ENCODE measurements around the gene GATAD2A. TPM values are rescaled to one million over a fixed set of nuclear protein-coding genes. Genes with fewer than 3 reads are reported as not detected.
A peak's percentile ranks its signal among the peaks of the same experiment; 100 is the strongest.

Gene GATAD2A
- total RNA-seq, 2 donors from 2014 or later, result 100 to 126 TPM

GRCh38 chr19:19489804-19490204 lies 84.3 kb downstream of the GATAD2A start:
- Mint-ChIP-seq H3K27ac (peak overlapping the region; percentile 100), H3K27me3 (ENCODE audit: low read depth) (no peaks in the 10 kb centered on the region), H3K36me3 (ENCODE audit: insufficient read depth in 2 of 2) (peaks cover 3 to 13% of the 10 kb centered on the region in 2 donors), H3K9me3 (no peaks in the 10 kb centered on the region), H3K4me1 (ENCODE audit: low read depth) (peaks cover 46% of the 10 kb centered on the region), H3K4me3 (peak overlapping the region; percentile 76 to 81)
- DNase-seq (peak in 1 of 2 donors; percentile 24), ATAC-seq (replicated peaks in 1 of 2) (peak; percentile 5 to 27)

DNA sequence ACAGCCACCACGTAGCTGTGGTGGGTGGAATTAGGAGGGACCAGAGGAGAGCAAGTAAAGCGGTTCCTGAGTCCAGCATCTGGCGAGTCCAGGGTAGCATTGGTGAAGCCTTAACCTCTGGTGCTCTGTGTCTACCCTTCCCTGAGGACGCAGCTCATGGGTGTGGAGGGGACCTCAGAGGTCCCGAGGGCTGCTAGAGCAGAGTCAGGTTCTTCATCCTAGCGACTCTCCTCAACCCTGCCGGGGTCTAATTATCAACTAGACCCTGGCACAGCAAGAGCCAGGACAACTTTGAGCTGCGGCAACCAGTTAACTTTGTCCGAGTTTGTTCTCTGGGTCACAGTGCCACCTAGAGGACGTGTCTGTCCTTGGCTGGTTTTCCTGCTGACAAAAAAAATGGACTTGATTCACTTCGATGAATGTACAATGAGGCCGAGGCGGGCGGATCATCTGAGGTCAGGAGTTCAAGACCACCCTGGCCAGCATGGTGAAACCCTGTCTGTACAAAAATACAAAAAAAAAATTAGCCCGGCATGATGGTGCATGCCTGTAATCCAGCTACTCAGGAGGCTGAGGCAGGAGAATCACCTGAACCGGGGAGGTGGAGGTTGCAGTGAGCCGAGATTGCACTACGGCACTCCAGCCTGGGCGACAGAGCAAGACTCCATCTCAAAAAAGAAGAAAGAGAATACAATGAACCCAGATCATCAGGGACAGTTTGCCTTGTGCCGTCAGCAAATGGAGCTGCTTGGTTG lies 84.9 kb downstream of the GATAD2A start:
- peak overlapping the region; percentile 76 to 81 for H3K4me3 Mint-ChIP-seq
- H3K36me3 Mint-ChIP-seq (ENCODE audit: insufficient read depth in 2 of 2), result peaks cover 4 to 14% of the 10 kb centered on the region in 2 donors
- H3K4me1 Mint-ChIP-seq (ENCODE audit: low read depth), result peaks cover 46% of the 10 kb centered on the region
- H3K27me3 Mint-ChIP-seq (ENCODE audit: low read depth), result no peaks in the 10 kb centered on the region
- peak; percentile 83 for DNase-seq
- peak overlapping the region; percentile 100 for H3K27ac Mint-ChIP-seq
- peak; percentile 19 to 23 for ATAC-seq (replicated peaks in 1 of 2)
- no peaks in the 10 kb centered on the region for H3K9me3 Mint-ChIP-seq

GRCh38 chr19:19491321-19492025 lies 86.0 kb downstream of the GATAD2A start:
- Mint-ChIP-seq H3K9me3 (no peaks in the 10 kb centered on the region), H3K27ac (no peak overlapping the region), H3K4me3 (no peak overlapping the region), H3K36me3 (ENCODE audit: insufficient read depth in 2 of 2) (peaks cover 4 to 16% of the 10 kb centered on the region in 2 donors), H3K27me3 (ENCODE audit: low read depth) (no peaks in the 10 kb centered on the region), H3K4me1 (ENCODE audit: low read depth) (peaks cover 44% of the 10 kb centered on the region)
- ATAC-seq (replicated peaks in 1 of 2) (no peak), DNase-seq (no peak)

- no peaks in the 10 kb centered on the region for H3K27me3 Mint-ChIP-seq (ENCODE audit: low read depth)
- H3K4me1 Mint-ChIP-seq (ENCODE audit: low read depth), result peaks cover 38% of the 10 kb centered on the region
- peaks cover 4 to 19% of the 10 kb centered on the region in 2 donors for H3K36me3 Mint-ChIP-seq (ENCODE audit: insufficient read depth in 2 of 2)
- no peak overlapping the region for H3K27ac Mint-ChIP-seq
- no peaks in the 10 kb centered on the region for H3K9me3 Mint-ChIP-seq
- no peak for ATAC-seq (replicated peaks in 1 of 2)
- DNase-seq, result no peak
- no peak overlapping the region for H3K4me3 Mint-ChIP-seq
These were observed 86.6 kb downstream of the GATAD2A start for GRCh38 chr19:19492026-19492610.

GRCh38 chr19:19493841-19494546 lies 88.5 kb downstream of the GATAD2A start:
- H3K4me3 Mint-ChIP-seq, result no peak overlapping the region
- no peak overlapping the region for H3K27ac Mint-ChIP-seq
- H3K4me1 Mint-ChIP-seq (ENCODE audit: low read depth), result peaks cover 19% of the 10 kb centered on the region
- H3K36me3 Mint-ChIP-seq (ENCODE audit: insufficient read depth in 2 of 2), result peaks cover 4 to 22% of the 10 kb centered on the region in 2 donors
- no peak for DNase-seq
- ATAC-seq (replicated peaks in 1 of 2), result no peak
- no peaks in the 10 kb centered on the region for H3K9me3 Mint-ChIP-seq
- H3K27me3 Mint-ChIP-seq (ENCODE audit: low read depth), result no peaks in the 10 kb centered on the region

DNA sequence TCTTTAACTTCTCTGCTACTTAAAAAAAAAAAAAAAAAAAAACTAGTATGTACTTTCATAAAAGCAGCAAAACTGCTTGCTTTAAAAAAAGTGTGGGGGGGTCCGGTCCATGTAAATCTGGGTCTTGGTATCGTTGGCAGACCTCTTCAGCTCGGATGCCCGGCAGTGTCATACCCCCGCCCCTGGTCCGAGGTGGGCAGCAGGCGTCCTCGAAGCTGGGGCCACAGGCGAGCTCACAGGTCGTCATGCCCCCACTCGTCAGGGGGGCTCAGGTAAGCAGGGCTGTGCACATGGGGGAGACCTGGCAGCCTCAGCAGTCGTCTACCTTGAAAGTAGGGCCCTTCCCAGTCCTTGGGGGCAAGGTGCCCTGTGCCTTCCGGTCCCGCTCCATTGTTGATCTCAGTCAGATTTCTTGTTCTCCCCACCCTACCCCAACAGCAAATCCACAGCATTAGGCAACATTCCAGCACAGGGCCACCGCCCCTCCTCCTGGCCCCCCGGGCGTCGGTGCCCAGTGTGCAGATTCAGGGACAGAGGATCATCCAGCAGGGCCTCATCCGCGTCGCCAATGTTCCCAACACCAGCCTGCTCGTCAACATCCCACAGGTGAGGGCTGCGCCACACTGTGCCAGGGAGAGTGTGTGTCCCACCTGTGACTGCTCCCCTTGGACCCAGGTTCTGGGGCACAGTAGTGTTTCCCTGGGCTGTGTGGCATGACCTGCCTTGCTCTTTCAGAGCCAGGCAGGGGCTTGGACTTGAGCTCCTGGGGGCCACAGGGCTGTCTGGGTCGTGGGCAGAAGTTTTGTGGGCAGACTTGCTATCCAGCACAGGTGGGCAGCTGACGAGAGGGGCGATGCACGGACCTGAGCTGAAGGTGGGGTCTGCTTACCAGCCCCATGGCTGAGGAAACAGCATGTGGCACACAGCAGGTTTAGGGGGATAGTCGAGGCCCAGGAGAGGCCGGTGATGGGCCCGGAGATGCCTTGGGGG lies 90.4 kb downstream of the GATAD2A start:
- H3K36me3 Mint-ChIP-seq (ENCODE audit: insufficient read depth in 2 of 2), result peaks cover 4 to 19% of the 10 kb centered on the region in 2 donors
- H3K4me3 Mint-ChIP-seq, result no peak overlapping the region
- ATAC-seq (replicated peaks in 1 of 2) (no peak), DNase-seq (no peak)
- H3K27ac Mint-ChIP-seq, result no peak overlapping the region
- H3K9me3 Mint-ChIP-seq, result no peaks in the 10 kb centered on the region
- no peaks in the 10 kb centered on the region for H3K4me1 Mint-ChIP-seq (ENCODE audit: low read depth)
- H3K27me3 Mint-ChIP-seq (ENCODE audit: low read depth), result no peaks in the 10 kb centered on the region

- Mint-ChIP-seq H3K9me3 (no peaks in the 10 kb centered on the region), H3K27me3 (ENCODE audit: low read depth) (no peaks in the 10 kb centered on the region), H3K4me1 (ENCODE audit: low read depth) (no peaks in the 10 kb centered on the region), H3K36me3 (ENCODE audit: insufficient read depth in 2 of 2) (peaks cover 5 to 21% of the 10 kb centered on the region in 2 donors), H3K4me3 (no peak overlapping the region), H3K27ac (no peak overlapping the region)
- ATAC-seq (replicated peaks in 1 of 2) (no peak), DNase-seq (no peak)
These were observed 92.9 kb downstream of the GATAD2A start for GRCh38 chr19:19498255-19498991.

DNA sequence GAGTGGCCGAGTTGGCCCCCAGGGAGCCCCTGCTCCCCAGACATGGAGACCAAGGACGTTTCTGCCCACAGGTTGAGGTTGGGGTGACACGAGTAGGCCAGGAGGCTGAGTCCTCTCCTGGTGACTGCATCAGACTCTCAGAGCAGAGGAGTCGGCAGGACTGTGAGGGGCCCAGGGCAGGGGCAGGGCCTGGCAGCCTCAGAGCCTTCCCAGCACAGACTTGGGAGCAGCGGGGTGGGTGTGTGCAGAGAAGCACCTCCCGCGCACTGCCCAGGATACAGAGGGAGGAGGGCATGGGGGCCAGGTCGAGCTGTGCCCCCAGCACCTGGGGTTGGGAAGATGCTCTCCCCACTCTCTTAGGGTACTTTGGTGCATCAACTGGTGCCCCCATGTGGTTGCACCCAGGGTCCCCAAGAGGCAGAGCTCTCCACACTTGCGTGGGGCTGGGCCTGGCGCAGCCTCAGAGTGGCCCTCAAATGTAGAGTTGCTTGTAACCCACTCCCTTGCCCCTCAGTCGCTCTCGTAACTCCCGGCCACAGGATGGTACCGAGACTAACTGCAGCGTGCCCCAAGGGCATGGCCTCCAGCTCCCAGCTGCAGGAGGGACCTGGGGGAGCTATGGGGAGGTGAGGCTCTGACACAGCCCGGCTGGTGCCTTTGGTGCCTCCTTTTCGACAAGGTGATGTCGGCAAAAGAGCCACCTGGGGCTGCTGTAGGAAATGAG lies 94.0 kb downstream of the GATAD2A start:
- Mint-ChIP-seq H3K4me1 (ENCODE audit: low read depth) (no peaks in the 10 kb centered on the region), H3K27me3 (ENCODE audit: low read depth) (no peaks in the 10 kb centered on the region), H3K4me3 (no peak overlapping the region), H3K36me3 (ENCODE audit: insufficient read depth in 2 of 2) (peaks cover 4 to 25% of the 10 kb centered on the region in 2 donors), H3K9me3 (no peaks in the 10 kb centered on the region), H3K27ac (no peak overlapping the region)
- no peak for ATAC-seq (replicated peaks in 1 of 2)
- no peak for DNase-seq

GRCh38 chr19:19500975-19501644 lies 95.6 kb downstream of the GATAD2A start:
- ATAC-seq (replicated peaks in 1 of 2), result no peak
- Mint-ChIP-seq H3K27me3 (ENCODE audit: low read depth) (no peaks in the 10 kb centered on the region), H3K27ac (no peak overlapping the region), H3K4me3 (no peak overlapping the region), H3K36me3 (ENCODE audit: insufficient read depth in 2 of 2) (peaks cover 1 to 18% of the 10 kb centered on the region in 2 donors), H3K9me3 (no peaks in the 10 kb centered on the region), H3K4me1 (ENCODE audit: low read depth) (no peaks in the 10 kb centered on the region)
- no peak for DNase-seq

GRCh38 chr19:19501798-19502197 lies 96.3 kb downstream of the GATAD2A start:
- no peaks in the 10 kb centered on the region for H3K4me1 Mint-ChIP-seq (ENCODE audit: low read depth)
- H3K27me3 Mint-ChIP-seq (ENCODE audit: low read depth), result no peaks in the 10 kb centered on the region
- peaks cover 1 to 21% of the 10 kb centered on the region in 2 donors for H3K36me3 Mint-ChIP-seq (ENCODE audit: insufficient read depth in 2 of 2)
- DNase-seq, result no peak
- no peak for ATAC-seq (replicated peaks in 1 of 2)
- no peaks in the 10 kb centered on the region for H3K9me3 Mint-ChIP-seq
- H3K27ac Mint-ChIP-seq, result no peak overlapping the region
- H3K4me3 Mint-ChIP-seq, result no peak overlapping the region

DNA sequence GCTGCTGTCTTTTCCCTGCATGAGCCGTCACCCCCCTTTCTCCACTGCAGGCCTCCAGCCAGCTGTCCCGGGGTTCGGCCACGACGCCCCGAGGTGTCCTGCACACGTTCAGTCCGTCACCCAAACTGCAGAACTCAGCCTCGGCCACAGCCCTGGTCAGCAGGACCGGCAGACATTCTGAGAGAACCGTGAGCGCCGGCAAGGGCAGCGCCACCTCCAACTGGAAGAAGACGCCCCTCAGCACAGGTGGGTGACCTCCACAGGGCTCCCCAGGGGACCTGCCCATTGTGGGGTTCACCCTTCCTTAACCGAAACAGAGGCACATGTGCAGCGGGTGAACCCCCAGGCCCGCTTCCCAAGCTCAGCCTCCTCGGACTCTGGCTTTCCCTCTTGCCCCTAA lies 96.8 kb downstream of the GATAD2A start:
- ATAC-seq (replicated peaks in 1 of 2) (no peak), DNase-seq (no peak)
- H3K9me3 Mint-ChIP-seq, result no peaks in the 10 kb centered on the region
- no peak overlapping the region for H3K27ac Mint-ChIP-seq
- no peak overlapping the region for H3K4me3 Mint-ChIP-seq
- no peaks in the 10 kb centered on the region for H3K27me3 Mint-ChIP-seq (ENCODE audit: low read depth)
- H3K36me3 Mint-ChIP-seq (ENCODE audit: insufficient read depth in 2 of 2), result peaks cover 1 to 20% of the 10 kb centered on the region in 2 donors
- H3K4me1 Mint-ChIP-seq (ENCODE audit: low read depth), result no peaks in the 10 kb centered on the region
